T-cell (primary cell): Measurements from ENCODE around the gene TSC2. TPM values are rescaled to one million over a fixed set of nuclear protein-coding genes. Genes with fewer than 3 reads are reported as not detected.

ENCODE experiments used
- ATAC-seq, 4 experiments: fragments of 200-7000 bp in 3 of 4; fragments of 150-1000 bp in 1 of 4; cut with Tn5 transposase; replicated peaks in 1 of 4; 1 replicate in 3 of 4; 2 replicates in 1 of 4; pipeline ENCODE4 v1.10.0; 2021; ENCODE audit warnings: moderate library complexity in 3 of 4, mild to moderate bottlenecking in 2 of 4, moderate number of reproducible peaks in 1 of 4
- CTCF ChIA-PET, 2 donors: fragments of 300-600 bp; sonication (Branson Sonifier 250); formaldehyde crosslinking; loops; one replicate each; lab custom pipeline; 2022; ENCODE audit warnings: antibody characterized with exemption in 2 of 2; lab: Charles Lee
- POLR2A ChIA-PET, 2 donors: fragments of 300-600 bp; sonication (Branson Sonifier 250); formaldehyde crosslinking; loops; one replicate each; lab custom pipeline; 2022; ENCODE audit warnings: antibody characterized with exemption in 2 of 2; lab: Charles Lee
- DNase-seq, 35 experiments: peaks; one replicate each; pipeline versions ENCODE4 v3.0.0 to v3.0.0-alpha.2; 2013 to 2023
- H3K27ac ChIP-seq: one replicate; pipeline ENCODE4 v1.5.1; 2013; ENCODE audit warnings: low read length
- H3K27me3 ChIP-seq, 2 experiments: replicated peaks in 1 of 2; 1 replicate in 1 of 2; 2 replicates in 1 of 2; pipeline versions ENCODE4 v1.6.1 to v1.7.0; 2013; ENCODE audit warnings: low read length in 1 of 2, mixed read lengths in 1 of 2; ENCODE audit not compliant: control insufficient read depth in 2 of 2, insufficient read depth in 2 of 2; ENCODE audit errors: extremely low read depth in 1 of 2
- H3K36me3 ChIP-seq, 2 donors: 1 replicate in 1 of 2; 2 replicates in 1 of 2; pipeline versions ENCODE4 v1.6.1 to v1.7.0; 2013; ENCODE audit warnings: low read length in 1 of 2; ENCODE audit not compliant: control insufficient read depth in 2 of 2, insufficient read depth in 1 of 2; ENCODE audit errors: extremely low read depth in 1 of 2
- H3K4me1 ChIP-seq, 2 experiments: 1 replicate in 1 of 2; 2 replicates in 1 of 2; pipeline versions ENCODE4 v1.6.1 to v1.7.0; 2013; ENCODE audit warnings: low read length in 2 of 2, mixed read lengths in 1 of 2; ENCODE audit not compliant: insufficient read depth in 2 of 2, control insufficient read depth in 1 of 2; ENCODE audit errors: extremely low read depth in 1 of 2
- H3K4me3 ChIP-seq, 2 donors: 1 replicate in 1 of 2; 2 replicates in 1 of 2; pipeline versions ENCODE4 v1.5.1 to v1.7.0; 2013; ENCODE audit warnings: mild to moderate bottlenecking in 2 of 2, low read length in 1 of 2, moderate library complexity in 1 of 2; ENCODE audit not compliant: control insufficient read depth in 1 of 2; ENCODE audit errors: extremely low read depth in 1 of 2
- H3K9me3 ChIP-seq: 2 replicates; pipeline ENCODE4 v1.7.0; 2013
- H3K27ac Mint-ChIP-seq, 2 donors: one replicate each; pipeline ENCODE4 v1.8.0; 2020 to 2021; ENCODE audit warnings: mild to moderate bottlenecking in 2 of 2, mixed read lengths in 2 of 2
- H3K27me3 Mint-ChIP-seq, 2 donors: one replicate each; pipeline ENCODE4 v1.8.0; 2021 to 2022; ENCODE audit warnings: mixed read lengths in 2 of 2
- H3K36me3 Mint-ChIP-seq: one replicate; pipeline ENCODE4 v1.8.0; 2021; ENCODE audit warnings: mixed read lengths
- H3K4me1 Mint-ChIP-seq, 3 donors: one replicate each; pipeline ENCODE4 v1.8.0; 2020 to 2022; ENCODE audit warnings: mixed read lengths in 3 of 3, mild to moderate bottlenecking in 1 of 3
- H3K4me3 Mint-ChIP-seq, 3 donors: one replicate each; pipeline ENCODE4 v1.8.0; 2020 to 2022; ENCODE audit warnings: mild to moderate bottlenecking in 3 of 3, mixed read lengths in 3 of 3, moderate library complexity in 3 of 3
- H3K9me3 Mint-ChIP-seq, 3 donors: one replicate each; pipeline ENCODE4 v1.8.0; 2020 to 2022; ENCODE audit warnings: mixed read lengths in 3 of 3
- WGBS: methylation state at CpG from one replicate; pipeline ENCODE4 v1.1.5; 2013; ENCODE audit warnings: missing lambda C conversion rate; ENCODE audit not compliant: insufficient coverage; 5-methylcytosine and 5-hydroxymethylcytosine counted together
- total RNA-seq, 35 experiments: library from RNA in 6 of 35; stranded (reverse) in 6 of 35; fragments of 120-200 nt in 1 of 35; gene quantifications; one replicate each; pipeline versions ENCODE4 v1.2.1 to v1.2.4 and lab custom pipeline; 2013 to 2026

Gene TSC2
- total RNA-seq, 5 donors from 2014 or later (not counting 1 experiment from before 2014, with no cell fraction given), result 134 to 181 (median 161) TPM

DNA sequence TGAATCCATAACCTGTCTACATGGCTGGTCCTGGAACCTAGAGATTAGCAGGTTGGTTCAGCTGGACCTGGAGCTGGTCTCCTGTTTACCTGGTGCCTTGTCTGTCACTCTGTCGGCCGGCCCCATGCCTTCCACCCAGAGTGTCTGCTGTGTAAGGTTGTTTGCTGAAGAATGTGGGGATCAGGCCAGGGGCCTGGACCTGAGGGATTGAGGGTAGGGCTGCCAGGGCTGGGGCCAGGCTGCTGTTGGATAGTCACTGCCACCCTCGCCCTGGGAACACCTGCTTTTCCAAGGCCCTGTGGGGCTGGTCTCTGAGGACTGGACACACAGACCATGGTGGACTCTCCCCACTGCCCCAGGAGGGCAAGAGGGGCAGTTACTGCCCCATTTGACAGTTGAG is 19.6 kb upstream of the TSC2 start:
- peaks cover 0 to 2% of the 10 kb centered on the region in 2 donors for H3K27me3 Mint-ChIP-seq

DNA sequence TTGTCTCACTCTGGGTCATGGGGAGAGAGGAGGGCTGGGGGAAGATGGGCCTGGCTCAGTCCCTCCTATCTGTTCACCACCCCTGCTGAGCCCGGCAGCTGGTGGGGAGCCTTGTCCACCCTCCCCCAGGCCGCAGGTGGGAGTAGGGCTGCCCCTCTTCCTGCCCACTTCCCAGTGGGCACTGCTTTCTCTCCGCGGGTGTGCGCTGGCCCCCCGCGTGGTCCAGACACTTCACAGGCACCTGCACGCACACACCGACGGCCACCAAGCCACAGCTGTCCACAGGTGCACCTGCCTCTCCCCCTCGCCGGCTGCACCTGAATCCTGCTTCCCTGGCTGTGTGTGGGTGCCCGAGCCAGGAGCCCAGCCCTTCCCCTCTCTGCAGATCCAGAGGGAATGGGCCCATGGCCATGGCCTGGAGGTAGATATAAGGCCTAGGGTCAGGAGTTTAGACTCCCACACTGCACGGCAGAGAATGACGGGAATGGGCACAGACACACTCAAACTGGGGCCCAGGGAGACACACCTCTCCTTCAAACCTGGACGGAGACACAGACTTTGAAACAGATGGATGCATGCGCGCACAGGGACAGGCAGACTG is 19.1 kb upstream of the TSC2 start:
- no peak for ATAC-seq
- CTCF ChIA-PET, result no interaction called here
- peaks cover 0 to 30% of the 10 kb centered on the region in 2 experiments for H3K27me3 ChIP-seq
- Mint-ChIP-seq H3K27ac (no peak overlapping the region), H3K27me3 (no peaks in the 10 kb centered on the region), H3K9me3 (no peaks in the 10 kb centered on the region), H3K4me3 (no peak overlapping the region), H3K4me1 (peaks cover 5 to 17% (median 11%) of the 10 kb centered on the region in 3 donors), H3K36me3 (no peaks in the 10 kb centered on the region)
- POLR2A ChIA-PET, result no interaction called here
- 84% methylated on average over 15 of the region's 18 CpGs for WGBS
- peaks cover under 1 to 32% of the 10 kb centered on the region in 2 experiments for H3K4me1 ChIP-seq
- no peak overlapping the region for H3K4me3 ChIP-seq
- no peak for DNase-seq
- H3K9me3 ChIP-seq, result no peaks in the 10 kb centered on the region
- no peak overlapping the region for H3K27ac ChIP-seq
- H3K36me3 ChIP-seq, result no peaks in the 10 kb centered on the region

More for the DNA sequence above, 19.6 kb upstream of the TSC2 start:
- WGBS, result 88% methylated on average over 3 of the region's 3 CpGs
- peaks cover 8 to 19% (median 10%) of the 10 kb centered on the region in 3 donors for H3K4me1 Mint-ChIP-seq
- POLR2A ChIA-PET, result no interaction called here
- Histone ChIP-seq H3K27ac (no peak overlapping the region), H3K36me3 (no peaks in the 10 kb centered on the region), H3K4me1 (peaks cover 2 to 32% of the 10 kb centered on the region in 2 experiments), H3K27me3 (peaks cover 0 to 30% of the 10 kb centered on the region in 2 experiments), H3K4me3 (no peak overlapping the region), H3K9me3 (no peaks in the 10 kb centered on the region)
- H3K36me3 Mint-ChIP-seq, result no peaks in the 10 kb centered on the region
- H3K9me3 Mint-ChIP-seq, result no peaks in the 10 kb centered on the region
- H3K27ac Mint-ChIP-seq, result no peak overlapping the region
- CTCF ChIA-PET, result no interaction called here
- ATAC-seq (no peak), DNase-seq (no peak)
- H3K4me3 Mint-ChIP-seq, result peak overlapping the region; percentile 49 to 75 (median 72)

DNA sequence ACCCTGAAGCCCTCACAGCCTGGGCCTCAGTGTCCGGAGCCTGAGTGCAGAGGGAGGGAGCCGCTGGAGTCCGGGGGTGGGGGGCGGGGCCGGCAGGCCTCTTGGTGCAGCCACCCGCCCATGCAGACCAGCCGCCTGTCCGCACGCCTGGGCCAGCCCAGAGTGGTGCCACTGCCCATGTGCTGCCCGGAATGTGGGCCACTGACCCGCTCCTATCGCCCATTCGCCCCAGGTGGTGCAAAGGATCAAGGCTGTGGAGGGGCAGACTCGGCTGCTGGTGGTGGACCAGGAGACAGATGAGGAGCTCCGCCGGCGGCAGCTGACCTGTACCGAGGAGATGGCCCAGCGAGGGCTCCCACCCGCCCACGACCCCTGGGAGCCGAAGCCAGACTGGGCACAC is 18.4 kb upstream of the TSC2 start:
- no peaks in the 10 kb centered on the region for H3K36me3 ChIP-seq
- no peaks in the 10 kb centered on the region for H3K36me3 Mint-ChIP-seq
- no peaks in the 10 kb centered on the region for H3K9me3 ChIP-seq
- POLR2A ChIA-PET, result no interaction called here
- H3K27ac ChIP-seq, result no peak overlapping the region
- peaks cover 0 to 30% of the 10 kb centered on the region in 2 experiments for H3K27me3 ChIP-seq
- H3K27me3 Mint-ChIP-seq, result no peaks in the 10 kb centered on the region
- ATAC-seq (no peak), DNase-seq (no peak)
- WGBS, result 89% methylated on average over 22 of the region's 22 CpGs
- H3K4me1 ChIP-seq, result peaks cover 0 to 29% of the 10 kb centered on the region in 2 experiments
- H3K4me3 ChIP-seq, result no peak overlapping the region
- H3K4me1 Mint-ChIP-seq, result peaks cover 1 to 13% (median 9%) of the 10 kb centered on the region in 3 donors
- no peak overlapping the region for H3K4me3 Mint-ChIP-seq
- no peaks in the 10 kb centered on the region for H3K9me3 Mint-ChIP-seq
- no peak overlapping the region for H3K27ac Mint-ChIP-seq
- CTCF ChIA-PET, result no interaction called here

DNA sequence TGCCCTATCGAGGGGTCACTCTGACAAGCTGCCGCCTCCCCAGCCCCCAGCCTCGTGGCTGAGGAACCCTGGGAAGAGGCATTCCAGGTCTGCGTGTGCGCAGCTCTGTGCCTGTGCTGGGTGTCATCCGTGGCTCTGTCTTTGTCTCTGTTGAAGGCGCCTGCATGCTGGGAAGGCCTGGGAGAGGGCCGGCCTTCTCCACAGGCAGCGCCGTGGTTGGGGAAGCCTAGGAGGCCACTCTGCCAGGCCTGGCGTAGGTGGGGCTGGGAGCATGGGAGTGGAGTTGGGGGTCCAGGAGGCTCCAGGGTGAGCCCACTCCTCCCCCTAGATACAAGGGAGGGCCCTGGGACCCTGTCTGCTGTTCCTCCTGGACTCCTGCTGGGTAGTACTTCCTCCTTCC is 17.7 kb upstream of the TSC2 start:
- H3K9me3 ChIP-seq, result no peaks in the 10 kb centered on the region
- H3K27me3 ChIP-seq, result peaks cover 0 to 32% of the 10 kb centered on the region in 2 experiments
- DNase-seq, result no peak
- H3K4me1 Mint-ChIP-seq, result peaks cover 0 to 13% (median 9%) of the 10 kb centered on the region in 3 donors
- no peaks in the 10 kb centered on the region for H3K27me3 Mint-ChIP-seq
- H3K4me1 ChIP-seq, result peaks cover 0 to 29% of the 10 kb centered on the region in 2 experiments
- H3K36me3 ChIP-seq, result no peaks in the 10 kb centered on the region
- no peak overlapping the region for H3K4me3 Mint-ChIP-seq
- no peaks in the 10 kb centered on the region for H3K9me3 Mint-ChIP-seq
- WGBS, result 91% methylated on average over 8 of the region's 11 CpGs
- no peak for ATAC-seq
- no peak overlapping the region for H3K4me3 ChIP-seq
- H3K36me3 Mint-ChIP-seq, result no peaks in the 10 kb centered on the region
- no peak overlapping the region for H3K27ac ChIP-seq
- ChIA-PET CTCF (no interaction called here), POLR2A (no interaction called here)
- H3K27ac Mint-ChIP-seq, result no peak overlapping the region

DNA sequence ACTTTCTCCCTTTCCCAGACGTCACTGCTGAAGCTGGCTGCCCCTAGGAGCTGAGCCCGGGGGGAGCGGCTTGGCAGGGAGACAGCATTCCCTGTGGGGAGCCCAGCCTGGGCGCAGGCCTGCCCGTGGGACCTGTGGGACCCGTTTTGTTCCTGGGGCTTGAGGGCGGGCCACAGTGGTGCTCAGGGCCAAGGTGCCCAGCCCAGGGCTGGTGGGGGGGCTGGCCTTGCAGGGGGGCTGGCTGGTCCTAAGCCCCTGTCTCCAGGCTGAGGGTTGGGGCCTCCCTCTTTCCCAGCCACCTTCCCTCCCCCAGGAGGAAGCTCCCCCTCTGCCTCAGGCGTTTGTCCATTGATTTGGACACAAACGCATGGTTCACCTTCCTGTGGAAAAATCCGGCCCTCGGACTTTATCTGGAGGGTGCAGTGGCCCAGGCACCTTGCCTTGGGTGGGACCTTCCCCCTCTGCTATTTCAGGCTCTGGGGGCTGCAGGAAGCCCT is 16.7 kb upstream of the TSC2 start:
- no peak overlapping the region for H3K4me3 Mint-ChIP-seq
- Histone ChIP-seq H3K27me3 (peaks cover 0 to 21% of the 10 kb centered on the region in 2 experiments), H3K9me3 (no peaks in the 10 kb centered on the region), H3K4me3 (no peak overlapping the region), H3K27ac (no peak overlapping the region), H3K36me3 (no peaks in the 10 kb centered on the region), H3K4me1 (peaks cover 0 to 22% of the 10 kb centered on the region in 2 experiments)
- 93% methylated on average over 10 of the region's 11 CpGs for WGBS
- POLR2A ChIA-PET, result no interaction called here
- no peaks in the 10 kb centered on the region for H3K36me3 Mint-ChIP-seq
- H3K4me1 Mint-ChIP-seq, result peaks cover 0 to 8% (median 6%) of the 10 kb centered on the region in 3 donors
- ATAC-seq (no peak), DNase-seq (no peak)
- H3K9me3 Mint-ChIP-seq, result no peaks in the 10 kb centered on the region
- no peak overlapping the region for H3K27ac Mint-ChIP-seq
- CTCF ChIA-PET, result no interaction called here
- H3K27me3 Mint-ChIP-seq, result no peaks in the 10 kb centered on the region

DNA sequence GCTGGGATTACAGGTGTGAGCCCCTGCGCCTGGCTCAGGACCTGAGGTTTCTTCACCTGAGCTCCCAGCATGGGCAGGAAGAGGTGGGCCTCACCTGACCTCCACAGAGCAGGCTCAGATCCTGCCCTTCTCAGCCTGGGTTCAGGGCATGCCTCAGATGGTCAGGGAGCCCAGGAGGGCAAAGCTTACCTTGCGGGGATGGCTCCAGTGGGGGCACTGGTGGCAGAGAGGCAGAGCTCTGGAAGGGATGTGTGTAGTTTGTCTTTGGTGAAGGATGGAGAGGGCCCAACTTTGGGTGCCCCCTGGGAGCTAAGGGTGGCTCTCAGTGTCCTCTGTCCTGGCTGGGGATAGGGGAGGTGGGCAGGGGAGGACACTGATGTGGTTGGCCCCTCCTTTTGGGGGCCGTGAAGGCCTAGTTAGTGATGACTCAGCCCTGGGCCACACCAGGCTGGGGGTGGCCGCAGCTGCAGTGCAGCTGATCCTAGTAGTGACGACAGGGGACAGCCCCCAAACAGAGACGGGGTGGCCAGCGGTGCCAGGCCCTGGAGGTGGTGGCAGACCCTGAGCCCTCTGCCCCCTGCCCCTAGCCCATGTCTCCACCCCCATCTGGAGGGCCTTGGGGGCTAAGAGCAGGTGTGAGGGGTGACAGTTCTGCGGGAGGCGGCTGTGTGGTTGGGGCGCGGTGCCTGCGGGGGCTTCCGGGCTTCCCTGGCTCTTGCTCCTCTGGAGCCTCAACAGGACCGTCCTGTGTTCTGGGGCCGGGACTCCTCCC is 15.3 kb upstream of the TSC2 start:
- ChIA-PET CTCF (no interaction called here), POLR2A (interaction anchor here in 1 of 2 donors (0.5 to 0.7 kb wide), 3 partner anchors 15 to 325 kb away, joined by 3 to 7 read pairs (median 4); partner anchors contain the start of gene NTHL1)
- peaks cover 0 to 14% of the 10 kb centered on the region in 2 experiments for H3K4me1 ChIP-seq
- no peaks in the 10 kb centered on the region for H3K9me3 Mint-ChIP-seq
- H3K4me3 ChIP-seq, result no peak overlapping the region
- 55% methylated on average over 10 of the region's 15 CpGs for WGBS
- peaks cover 0 to 15% of the 10 kb centered on the region in 2 experiments for H3K27me3 ChIP-seq
- no peak for ATAC-seq
- peak overlapping the region in 1 of 2 donors; percentile 44 for H3K27ac Mint-ChIP-seq
- no peaks in the 10 kb centered on the region for H3K36me3 Mint-ChIP-seq
- peak overlapping the region in 1 of 3 donors; percentile 2 for H3K4me3 Mint-ChIP-seq
- no peaks in the 10 kb centered on the region for H3K27me3 Mint-ChIP-seq
- peaks cover 0 to 6% (median 5%) of the 10 kb centered on the region in 3 donors for H3K4me1 Mint-ChIP-seq
- DNase-seq, result no peak
- no peak overlapping the region for H3K27ac ChIP-seq
- H3K36me3 ChIP-seq, result no peaks in the 10 kb centered on the region
- no peaks in the 10 kb centered on the region for H3K9me3 ChIP-seq
